Pulmonary artery endothelial cell (primary cell): ENCODE results near the gene STAMBPL1. TPM values are rescaled to one million over a fixed set of nuclear protein-coding genes. Genes with fewer than 3 reads are reported as not detected.

Experiments used
- DNase-seq: peaks from one replicate; pipeline ENCODE4 v3.0.0-alpha.2; 2011; ENCODE audit warnings: low read depth, low spot score
- total RNA-seq: library from RNA; depleted of rRNA; stranded (reverse); fragments of >200 nt; gene quantifications from 2 replicates; pipeline ENCODE4 v1.2.3, GENCODE V29; 2014

The STAMBPL1 gene
- total RNA-seq, 1 donor from 2014 or later: 1.6 TPM

- DNase-seq: no peak
Measured at GRCh38 chr10:88949051-88949450, 69.0 kb downstream of the STAMBPL1 start.

DNA sequence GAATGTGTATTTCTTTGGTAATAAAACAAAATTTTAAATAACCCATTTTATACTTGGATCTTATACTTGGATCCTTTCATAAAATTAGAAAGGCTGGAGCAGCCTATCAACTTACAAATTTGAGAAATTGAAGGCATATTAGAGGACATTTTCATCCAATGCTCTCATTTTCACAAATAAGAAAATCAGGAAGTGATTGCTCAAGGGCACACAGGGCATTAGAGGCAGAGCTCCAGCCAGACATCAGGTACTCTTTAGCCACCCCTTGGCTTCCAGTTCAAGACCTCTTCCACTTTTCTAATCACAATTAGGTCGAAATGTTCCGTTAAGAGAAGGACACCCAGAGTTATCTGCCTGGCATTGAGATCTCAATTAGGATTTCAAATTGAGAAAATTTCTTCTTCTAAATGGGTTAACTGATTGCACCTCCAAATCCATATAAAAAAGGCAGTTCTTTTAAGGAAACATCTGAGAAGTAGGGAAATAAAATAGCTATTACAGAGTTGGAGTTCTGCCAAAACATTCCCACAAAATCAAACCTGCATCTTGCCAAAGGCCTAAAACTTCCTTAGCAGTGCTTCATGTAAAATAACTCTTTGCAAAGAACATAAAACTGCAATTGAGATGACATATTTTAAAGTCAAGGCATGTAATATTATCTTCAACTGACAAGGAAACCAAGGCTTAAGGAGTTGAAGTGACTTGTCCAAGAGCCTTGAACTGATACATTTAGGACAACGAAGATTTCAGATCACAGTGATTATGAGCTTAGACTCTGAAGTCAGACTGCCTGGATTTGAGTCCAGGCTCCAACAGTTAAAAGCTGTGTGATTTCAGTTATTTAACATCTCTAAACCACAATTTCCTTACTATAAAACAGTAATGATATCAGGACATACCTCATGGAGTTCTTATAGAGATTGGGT, 70.1 kb downstream of the STAMBPL1 start:
- DNase-seq: no peak

DNA sequence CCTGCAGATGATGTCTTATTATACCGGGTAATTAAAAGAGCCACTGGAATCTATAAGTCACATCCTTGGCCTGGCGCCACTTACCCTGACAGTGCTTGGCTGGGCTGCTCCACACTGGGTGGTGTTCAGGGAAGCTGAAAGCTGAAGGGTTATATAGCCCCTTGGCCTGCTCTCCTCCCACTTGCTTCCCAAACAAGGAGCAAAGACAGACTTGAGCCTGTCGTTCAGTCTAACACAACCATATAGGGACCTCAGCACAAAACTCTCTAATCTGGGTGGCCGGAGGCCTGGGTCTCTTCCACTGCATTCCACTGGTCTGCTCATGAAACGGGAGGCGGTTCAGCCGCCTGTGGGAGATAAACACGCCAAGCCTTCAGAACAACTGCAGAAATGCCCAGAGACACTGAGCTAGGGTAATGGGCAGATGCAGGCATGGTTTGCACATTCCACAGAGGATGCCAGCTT, 72.6 kb downstream of the STAMBPL1 start, which contains the start of gene ACTA2:
TSS of gene ACTA2 (minus strand) at position 127 of the 465 bp plus-strand sequence. CDS start 3,843 bp downstream, outside the sequence.
- DNase-seq: no peak

DNA sequence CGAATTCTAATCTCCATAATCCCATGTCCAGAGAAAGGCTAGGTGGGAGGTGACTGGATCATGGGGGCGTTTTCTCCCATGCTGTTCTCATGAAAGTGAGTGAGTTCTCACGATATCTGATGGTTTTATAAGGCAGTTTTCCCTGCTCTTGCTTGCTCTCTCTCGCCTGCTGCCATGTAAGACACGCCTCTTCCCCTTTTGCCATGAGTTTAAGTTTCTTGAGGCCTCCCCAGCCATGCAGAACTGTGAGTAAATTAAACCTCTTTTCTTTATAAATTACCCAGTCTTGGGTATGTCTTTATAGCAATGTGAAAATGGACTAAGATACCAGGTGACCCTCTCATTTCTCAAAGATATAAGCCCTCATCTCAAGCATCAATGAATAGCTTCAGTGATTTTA, 73.6 kb downstream of the STAMBPL1 start:
- no peak for DNase-seq

DNA sequence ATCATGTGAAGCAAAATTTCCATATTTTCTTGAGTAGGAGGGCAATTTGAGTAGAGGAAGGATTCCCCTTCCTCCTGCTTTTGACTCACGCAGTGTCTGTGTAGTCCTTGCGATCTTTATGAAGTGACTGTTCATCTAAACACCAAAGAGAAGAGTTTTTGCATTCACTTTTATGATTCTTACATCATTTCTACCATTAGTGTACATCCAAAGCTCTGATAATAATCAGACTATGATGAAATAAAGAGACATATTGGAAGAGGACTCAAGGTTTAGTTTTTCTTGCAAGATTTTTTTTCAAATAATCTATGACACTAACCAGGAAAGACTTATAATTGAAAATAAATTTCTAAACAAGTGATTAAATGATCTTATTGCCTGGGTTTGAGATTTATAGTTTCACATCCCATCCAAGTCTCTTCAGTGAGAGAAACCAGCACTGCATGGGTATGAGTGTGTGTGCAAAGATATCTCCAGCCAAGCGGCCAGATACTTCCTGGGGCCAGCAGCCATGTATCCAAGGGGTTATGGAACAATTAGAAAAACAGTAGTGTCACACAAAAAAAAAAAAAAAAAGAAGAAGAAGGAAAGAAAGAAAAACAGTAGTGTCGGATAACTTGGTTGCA, 74.5 kb downstream of the STAMBPL1 start:
- DNase-seq: no peak

DNA sequence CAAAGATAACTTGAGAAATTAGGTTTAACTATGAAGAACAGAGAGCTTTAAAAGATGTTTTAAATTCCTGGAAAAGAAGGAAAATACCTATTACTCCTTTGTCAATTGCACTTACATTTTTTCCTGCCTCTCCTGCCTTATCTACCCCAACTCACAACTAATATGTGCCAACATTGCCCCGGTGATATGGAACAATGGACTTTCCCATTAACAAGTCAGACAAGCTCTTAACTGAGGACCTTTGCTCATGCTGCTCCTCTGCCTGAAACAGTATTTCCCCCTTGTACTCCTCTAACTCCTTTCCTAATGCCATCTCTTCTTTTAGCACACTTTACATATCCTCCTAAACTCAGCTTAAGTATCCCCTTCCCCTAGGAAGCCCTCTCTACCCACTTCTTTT, 77.3 kb downstream of the STAMBPL1 start:
- DNase-seq: no peak

GRCh38 chr10:88958721-88959120, 78.7 kb downstream of the STAMBPL1 start:
- no peak for DNase-seq

GRCh38 chr10:88960802-88961201, 80.8 kb downstream of the STAMBPL1 start:
- no peak for DNase-seq

- no peak for DNase-seq
Measured at GRCh38 chr10:88961266-88961665, 81.2 kb downstream of the STAMBPL1 start.

- no peak for DNase-seq
Measured at GRCh38 chr10:88962336-88962735, 82.3 kb downstream of the STAMBPL1 start.

- no peak for DNase-seq
Measured at GRCh38 chr10:88963318-88963717, 83.3 kb downstream of the STAMBPL1 start.

DNA sequence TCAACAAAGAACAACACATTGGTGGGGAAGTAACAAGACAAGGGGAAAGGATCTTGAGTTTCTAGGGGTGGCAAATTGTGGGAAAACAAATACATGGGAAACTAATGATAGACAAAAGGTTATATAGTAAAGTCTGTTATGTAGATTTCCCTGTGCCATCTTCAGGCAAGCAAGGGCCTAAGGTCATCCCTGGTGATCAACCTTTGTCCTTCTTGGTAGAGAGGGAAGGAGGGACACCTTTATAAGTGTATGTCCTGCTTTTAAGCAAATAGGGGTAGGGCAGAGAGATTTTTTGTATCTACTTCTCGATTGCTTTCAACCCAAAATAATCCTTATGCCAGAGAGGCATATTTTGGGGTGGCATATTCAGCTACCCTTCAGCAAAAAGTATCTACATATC, 84.3 kb downstream of the STAMBPL1 start:
- no peak for DNase-seq

DNA sequence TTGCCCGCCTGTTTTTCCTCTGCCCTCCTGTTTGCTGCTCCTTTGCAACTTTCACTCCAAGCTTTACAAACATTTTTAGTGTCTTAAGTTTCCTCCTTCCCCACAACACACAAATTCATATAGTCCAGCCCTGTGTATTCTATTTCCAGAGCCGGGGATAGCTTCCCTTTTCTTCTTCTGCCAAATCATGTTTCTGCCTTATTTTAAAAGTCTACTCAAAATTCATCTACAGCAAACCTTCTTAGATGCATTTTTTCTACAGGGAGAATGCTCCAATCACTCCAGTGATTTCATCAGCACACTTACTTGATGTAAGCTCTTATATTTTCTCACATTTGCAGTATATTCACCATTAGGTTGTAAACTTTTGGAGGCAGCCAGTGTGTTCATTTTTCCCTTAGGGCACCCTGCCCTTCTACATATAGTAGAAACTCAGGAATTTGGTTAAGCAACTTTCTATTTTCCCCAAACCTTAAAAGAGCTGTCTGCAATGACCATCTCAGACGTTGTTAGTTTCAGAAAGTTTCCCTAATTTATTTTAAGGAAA, 84.9 kb downstream of the STAMBPL1 start:
- DNase-seq: no peak

GRCh38 chr10:88966797-88967196, 86.8 kb downstream of the STAMBPL1 start:
- DNase-seq: no peak

GRCh38 chr10:88968391-88968790, 88.3 kb downstream of the STAMBPL1 start:
- DNase-seq: no peak

DNA sequence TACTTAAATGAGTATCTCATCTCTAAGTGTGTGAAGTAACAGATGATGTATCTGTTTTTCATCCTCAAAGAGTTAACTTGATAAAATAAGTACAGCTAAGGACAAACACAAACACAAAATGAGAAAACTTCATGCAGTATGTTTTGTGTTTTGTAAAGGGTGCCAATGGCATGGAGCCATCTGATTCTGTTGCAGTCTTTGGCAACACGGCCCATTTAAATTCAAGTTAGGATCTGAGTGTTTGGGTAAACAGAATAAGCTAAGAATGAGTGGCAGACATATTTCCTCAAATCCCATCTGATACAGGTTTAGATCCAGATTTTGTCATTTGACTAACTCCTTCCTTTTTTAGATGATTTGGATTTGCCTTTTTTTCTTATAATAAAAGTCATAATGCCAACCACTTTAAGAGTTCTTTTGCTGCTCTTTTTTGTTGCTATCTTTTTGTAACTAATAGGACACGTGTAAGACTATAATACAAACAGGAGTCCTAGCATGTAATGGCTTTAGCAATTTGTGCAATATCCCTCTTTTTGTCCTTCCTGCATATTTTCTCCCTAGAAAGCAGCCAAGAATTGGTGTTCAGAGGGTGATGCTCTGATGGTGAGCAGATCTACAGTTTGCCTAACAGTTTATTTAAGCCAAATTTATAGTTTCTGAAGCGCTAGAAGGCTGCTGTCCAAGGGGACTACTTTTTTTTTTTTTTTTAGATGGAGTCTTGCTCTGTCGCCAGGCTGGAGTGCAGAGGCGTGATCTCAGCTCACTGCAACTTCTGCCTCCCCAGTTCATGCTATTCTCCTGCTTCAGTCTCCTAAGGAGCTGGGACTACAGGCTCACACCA, 91.4 kb downstream of the STAMBPL1 start:
- DNase-seq: no peak

Other genes starting within 250 kb of the STAMBPL1 start
- gene LIPF, start 215.8 kb upstream of the STAMBPL1 start, total RNA-seq: not detected in 2 replicates
- gene LIPK, start 174.0 kb upstream of the STAMBPL1 start, total RNA-seq: not detected in 2 replicates
- not detected in 2 replicates for gene LIPN, start 120.2 kb upstream of the STAMBPL1 start, total RNA-seq
- gene LIPM, start 77.5 kb upstream of the STAMBPL1 start, total RNA-seq: not detected in 2 replicates
- gene ANKRD22, start 28.4 kb upstream of the STAMBPL1 start, total RNA-seq: not detected in 2 replicates
- gene ACTA2, start 72.5 kb downstream of the STAMBPL1 start, total RNA-seq: 12.3 and 26.9 TPM in 2 replicates
- gene FAS, start 110.6 kb downstream of the STAMBPL1 start, total RNA-seq: 16.8 and 30.2 TPM in 2 replicates